Hepatic stellate cell (primary cell): Measurements from ENCODE around the gene GJB6.
A peak's percentile ranks its signal among the peaks of the same experiment; 100 is the strongest.

Experiments
- DNase-seq: peaks from one replicate; pipeline ENCODE4 v3.0.0; 2011; ENCODE audit warnings: low spot score

GJB6 gene

DNA sequence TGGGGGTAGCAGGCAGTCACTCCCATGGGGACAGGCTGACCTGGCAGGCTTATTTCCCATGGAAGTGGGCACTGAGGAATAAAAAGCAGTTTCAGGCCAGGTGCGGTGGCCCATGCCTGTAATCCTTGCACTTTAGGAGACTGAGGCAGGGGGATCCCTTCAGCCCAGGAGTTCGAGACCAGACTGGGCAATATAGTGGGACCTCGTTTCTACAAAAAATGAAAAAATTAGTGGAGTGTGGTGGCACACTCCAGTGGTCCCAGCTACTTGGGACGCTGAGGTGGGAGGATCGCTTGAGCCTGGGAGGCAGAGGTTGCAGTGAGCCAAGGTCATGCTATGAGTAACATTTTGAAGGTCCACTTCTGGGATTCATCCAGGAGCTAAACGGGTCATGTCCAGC, 45.3 kb downstream of the GJB6 start:
- no peak for DNase-seq

DNA sequence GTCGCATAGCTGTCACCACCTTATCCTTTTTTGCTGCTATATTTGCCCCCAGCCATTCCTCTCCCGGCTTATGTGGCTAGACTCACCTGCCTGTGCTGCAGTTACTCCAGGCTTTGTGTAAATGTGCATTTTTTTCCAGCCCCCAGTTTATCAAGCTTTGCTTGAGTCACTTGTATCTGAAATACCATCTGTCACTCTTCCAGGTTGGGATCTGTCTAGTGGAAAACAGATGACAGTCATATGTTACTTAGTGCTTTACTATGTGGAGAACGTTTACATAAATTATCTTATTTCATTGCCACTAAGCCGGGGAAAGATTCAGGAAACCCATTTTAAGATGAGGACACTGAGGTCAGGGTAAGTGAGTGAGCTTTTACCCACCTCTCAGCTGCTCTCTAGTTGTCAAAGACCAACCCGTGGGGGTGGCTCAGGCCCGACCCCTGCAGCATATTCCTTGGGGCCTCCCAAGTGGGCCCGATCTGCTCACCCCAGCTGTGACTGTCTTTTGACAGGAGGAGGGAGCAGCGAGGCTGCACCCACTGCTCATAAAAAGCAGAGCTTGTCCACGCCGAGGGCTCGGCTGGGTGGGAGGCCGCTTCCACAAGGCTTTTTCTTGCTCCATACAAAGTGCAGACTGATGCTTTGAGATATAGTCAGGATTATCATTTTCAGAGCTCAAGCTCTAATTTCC, 46.6 kb downstream of the GJB6 start:
- no peak for DNase-seq

DNA sequence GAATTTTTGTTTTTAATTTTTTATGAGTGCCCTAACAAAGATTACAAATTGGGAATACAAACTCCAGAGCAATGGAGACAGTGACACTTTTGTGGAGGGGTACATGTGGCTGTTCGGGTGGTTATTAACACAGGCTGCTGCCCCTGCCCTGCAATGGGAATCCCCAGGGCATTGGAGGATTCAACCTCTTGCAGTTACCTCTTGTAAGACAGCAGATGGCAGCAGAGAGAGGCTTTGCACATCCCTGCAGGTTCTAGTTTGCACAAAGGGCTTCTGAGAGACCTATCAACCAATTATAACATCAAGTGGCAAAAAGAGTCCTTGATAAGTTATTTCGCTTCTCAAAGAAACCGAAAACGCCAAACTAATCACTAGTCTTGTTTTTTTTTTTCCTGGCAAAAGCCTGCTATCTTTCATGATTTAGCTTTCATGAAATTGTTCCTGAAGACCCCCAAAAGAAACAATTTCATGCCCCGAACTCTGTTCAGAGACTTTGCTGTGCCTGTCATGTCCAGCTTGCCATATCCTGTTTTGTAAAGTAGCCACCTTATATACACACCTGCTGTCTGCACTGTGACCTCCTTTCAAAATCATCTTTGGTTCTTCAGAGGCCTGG, 49.8 kb downstream of the GJB6 start:
- peak; percentile 77 for DNase-seq

DNA sequence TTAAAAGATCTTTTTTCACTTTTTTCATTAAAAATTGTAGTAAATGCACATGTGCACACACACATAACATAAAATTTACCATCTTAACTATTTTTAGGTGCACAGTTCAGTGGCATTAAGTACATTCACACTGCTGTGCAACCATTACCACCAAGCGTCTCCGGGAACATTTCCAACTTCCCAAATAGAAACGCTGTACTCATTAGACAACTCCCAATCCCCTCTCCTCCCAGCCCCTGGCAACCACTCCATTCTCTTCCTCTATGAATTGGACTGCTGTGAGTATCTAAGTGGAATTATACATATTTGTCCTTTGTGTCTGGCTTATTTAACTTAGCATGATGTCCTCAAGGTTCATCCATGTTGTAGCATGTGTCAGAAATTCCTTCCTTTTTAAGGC, 50.9 kb downstream of the GJB6 start:
- no peak for DNase-seq

GRCh38 chr13:20178156-20178555, 54.0 kb downstream of the GJB6 start:
- DNase-seq: no peak

- no peak for DNase-seq
Measured at GRCh38 chr13:20177049-20177831, 54.9 kb downstream of the GJB6 start.

- DNase-seq: no peak
Measured at GRCh38 chr13:20175907-20176652, 56.0 kb downstream of the GJB6 start.

DNA sequence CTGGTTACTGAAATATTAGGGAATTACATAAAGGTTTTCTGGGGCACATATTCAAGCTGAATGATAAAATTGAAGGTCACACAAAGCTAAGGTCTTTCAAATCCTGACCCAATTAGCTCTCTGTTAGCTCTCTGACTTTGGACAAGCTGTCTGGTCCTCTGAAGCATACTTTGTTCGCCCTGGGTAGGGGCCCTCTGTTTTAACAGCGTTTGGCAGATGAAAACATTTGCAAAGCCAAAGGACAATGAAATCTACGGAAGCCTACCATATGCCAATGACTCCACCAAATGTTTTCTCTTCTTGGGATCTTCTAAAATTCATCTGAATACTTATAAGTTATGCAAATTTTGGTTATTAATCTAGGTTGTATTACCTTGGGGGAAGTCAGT, 56.7 kb downstream of the GJB6 start:
- DNase-seq: no peak

GRCh38 chr13:20174656-20175405, 57.3 kb downstream of the GJB6 start:
- peak; percentile 83 for DNase-seq

GRCh38 chr13:20173116-20173746, 58.9 kb downstream of the GJB6 start:
- no peak for DNase-seq
